HEK293T (cell line): ENCODE results near the gene KCND3.

Source experiments
- CTCF ChIA-PET: fragments of 350-600 bp; formaldehyde crosslinking; extraction: SDS; loops from one replicate; lab custom pipeline; 2021; ENCODE audit warnings: antibody characterized with exemption, inconsistent platforms; lab: Yijun Ruan, JAX
- POLR2A ChIA-PET: fragments of 350-600 bp; formaldehyde crosslinking; extraction: SDS; loops from one replicate; lab custom pipeline; 2020; ENCODE audit warnings: antibody characterized with exemption, inconsistent platforms; lab: Yijun Ruan, JAX
- DNase-seq: peaks from one replicate; pipeline ENCODE4 v3.0.0; 2012; ENCODE audit warnings: mixed read lengths; ENCODE audit errors: extremely low spot score
- ARNT ChIP-seq: fragments of 450-650 bp; IDR thresholded peaks from 2 replicates; pipeline ENCODE4 v1.6.1; 2017; ENCODE audit warnings: mild to moderate bottlenecking
- BHLHE40 ChIP-seq: fragments of 450-650 bp; IDR thresholded peaks from 2 replicates; pipeline ENCODE4 v1.6.1; 2016; ENCODE audit warnings: mild to moderate bottlenecking, moderate library complexity, borderline replicate concordance
- CTBP1 ChIP-seq: fragments of 450-650 bp; IDR thresholded peaks from 2 replicates; pipeline ENCODE4 v1.6.1; 2016; ENCODE audit warnings: borderline replicate concordance
- ELF4 ChIP-seq: fragments of 450-650 bp; IDR thresholded peaks from 2 replicates; pipeline ENCODE4 v1.6.1; 2017; ENCODE audit warnings: antibody characterized with exemption
- FOXA1 ChIP-seq: fragments of 450-650 bp; IDR thresholded peaks from 2 replicates; pipeline ENCODE4 v1.6.1; 2016; ENCODE audit warnings: mild to moderate bottlenecking
- FOXK2 ChIP-seq: fragments of 450-650 bp; IDR thresholded peaks from 2 replicates; pipeline ENCODE4 v1.6.1; 2016; ENCODE audit warnings: mild to moderate bottlenecking
- FOXM1 ChIP-seq: fragments of 450-650 bp; IDR thresholded peaks from 2 replicates; pipeline ENCODE4 v1.6.1; 2017; ENCODE audit warnings: mild to moderate bottlenecking, borderline replicate concordance
- HDGF ChIP-seq: fragments of 450-650 bp; IDR thresholded peaks from 2 replicates; pipeline ENCODE4 v1.6.1; 2017; ENCODE audit warnings: antibody characterized with exemption, borderline replicate concordance
- L3MBTL2 ChIP-seq: fragments of 450-650 bp; conservative IDR thresholded peaks from 2 replicates; pipeline ENCODE4 v1.6.1; 2016; ENCODE audit warnings: mild to moderate bottlenecking
- LEF1 ChIP-seq: fragments of 450-650 bp; IDR thresholded peaks from 2 replicates; pipeline ENCODE4 v1.6.1; 2017; ENCODE audit warnings: mild to moderate bottlenecking, borderline replicate concordance
- NFRKB ChIP-seq: fragments of 450-650 bp; IDR thresholded peaks from 2 replicates; pipeline ENCODE4 v1.6.1; 2016; ENCODE audit warnings: mild to moderate bottlenecking, moderate library complexity
- PKNOX1 ChIP-seq: fragments of 450-650 bp; IDR thresholded peaks from 2 replicates; pipeline ENCODE4 v1.6.1; 2016
- SP1 ChIP-seq: fragments of 450-650 bp; IDR thresholded peaks from 2 replicates; pipeline ENCODE4 v1.6.1; 2017
- SUZ12 ChIP-seq: fragments of 450-650 bp; IDR thresholded peaks from 2 replicates; pipeline ENCODE4 v1.6.1; 2016; ENCODE audit warnings: mild to moderate bottlenecking
- TARDBP ChIP-seq: fragments of 450-650 bp; IDR thresholded peaks from 2 replicates; pipeline ENCODE4 v1.6.1; 2016
- ZNF384 ChIP-seq: fragments of 450-650 bp; IDR thresholded peaks from 2 replicates; pipeline ENCODE4 v1.6.1; 2016

Gene KCND3

GRCh38 chr1:111735858-111736544 lies 253.5 kb downstream of the KCND3 start:
- no peak for TF ChIP-seq NFRKB
- no peak for DNase-seq
- ChIA-PET POLR2A (interaction anchor here (0.6 to 2.1 kb wide), 4 partner anchors 8 to 367 kb away, joined by 3 to 7 read pairs (median 3); partner anchors contain the start of gene DDX20), CTCF (interaction anchor here (0.6 to 1.9 kb wide), 5 partner anchors 12 to 1208 kb away, joined by 3 to 8 read pairs (median 3); no protein-coding TSS in a partner anchor)

GRCh38 chr1:111735321-111735720 lies 254.1 kb downstream of the KCND3 start:
- no peak for TF ChIP-seq ZNF384
- TF ChIP-seq TARDBP = no peak
- no peak for TF ChIP-seq CTBP1
- TF ChIP-seq ELF4 = no peak
- no peak for TF ChIP-seq SUZ12
- TF ChIP-seq FOXK2 = no peak
- TF ChIP-seq SP1 = no peak
- no peak for TF ChIP-seq PKNOX1
- TF ChIP-seq LEF1 = no peak
- no peak for TF ChIP-seq L3MBTL2
- no peak for TF ChIP-seq FOXA1
- no peak for TF ChIP-seq HDGF
- CTCF ChIA-PET = interaction anchor here (1.9 kb wide), 1 partner anchor 12 kb away, joined by 8 read pairs; no protein-coding TSS in a partner anchor
- POLR2A ChIA-PET = interaction anchor here (0.9 to 2.1 kb wide), 2 partner anchors 20 to 33 kb away, joined by 3 to 7 read pairs; partner anchors contain the start of gene DDX20
- no peak for DNase-seq

- POLR2A ChIA-PET = interaction anchor here (0.9 kb wide), 1 partner anchor 33 kb away, joined by 3 read pairs; no protein-coding TSS in a partner anchor
- 0 out of 2 replicates have a peak, but pooled peaks have one; percentile 25 for TF ChIP-seq PKNOX1
- TF ChIP-seq CTBP1 = no peak
- DNase-seq = no peak
- CTCF ChIA-PET = interaction anchor here (1.0 kb wide), 1 partner anchor 12 kb away, joined by 3 read pairs; no protein-coding TSS in a partner anchor
Observed at GRCh38 chr1:111734856-111735255, 254.6 kb downstream of the KCND3 start.

- ChIA-PET POLR2A (interaction anchor here (0.9 kb wide), 1 partner anchor 34 kb away, joined by 3 read pairs; no protein-coding TSS in a partner anchor), CTCF (interaction anchor here (1.0 kb wide), 1 partner anchor 13 kb away, joined by 3 read pairs; no protein-coding TSS in a partner anchor)
- TF ChIP-seq CTBP1 = no peak
- no peak for TF ChIP-seq SUZ12
- TF ChIP-seq L3MBTL2 = no peak
- DNase-seq = no peak
Observed at GRCh38 chr1:111734426-111734825, 255.0 kb downstream of the KCND3 start.

- no peak for TF ChIP-seq FOXM1
- POLR2A ChIA-PET = no interaction called here
- no peak for DNase-seq
- CTCF ChIA-PET = interaction anchor here (1.0 kb wide), 1 partner anchor 13 kb away, joined by 3 read pairs; no protein-coding TSS in a partner anchor
Observed at GRCh38 chr1:111733992-111734341, 255.5 kb downstream of the KCND3 start.

- ChIA-PET POLR2A (no interaction called here), CTCF (no interaction called here)
- no peak for DNase-seq
- TF ChIP-seq FOXM1 = no peak
- TF ChIP-seq HDGF = no peak
- no peak for TF ChIP-seq L3MBTL2
- no peak for TF ChIP-seq BHLHE40
- TF ChIP-seq LEF1 = no peak
- TF ChIP-seq ARNT = no peak
- no peak for TF ChIP-seq FOXK2
- no peak for TF ChIP-seq SP1
- no peak for TF ChIP-seq FOXA1
- TF ChIP-seq PKNOX1 = no peak
- no peak for TF ChIP-seq CTBP1
- no peak for TF ChIP-seq ELF4
Observed at GRCh38 chr1:111733183-111733991, 256.1 kb downstream of the KCND3 start.

GRCh38 chr1:111732718-111733117 lies 256.8 kb downstream of the KCND3 start:
- POLR2A ChIA-PET = no interaction called here
- TF ChIP-seq FOXA1 (no peak), SP1 (no peak), TARDBP (no peak), PKNOX1 (no peak), LEF1 (no peak), ZNF384 (no peak), ARNT (no peak), FOXK2 (no peak), BHLHE40 (no peak), L3MBTL2 (no peak), SUZ12 (no peak), NFRKB (no peak), FOXM1 (no peak), CTBP1 (no peak), HDGF (no peak), ELF4 (no peak)
- CTCF ChIA-PET = interaction anchor here (2.1 kb wide), 1 partner anchor 18 kb away, joined by 7 read pairs; no protein-coding TSS in a partner anchor
- DNase-seq = no peak
